GM18873 (cell line): Measurements from ENCODE around the gene WNT11.

Source experiments
- ATAC-seq: cut with Tn5 transposase; IDR thresholded peaks from one replicate; pipeline ENCODE4 v1.9.1; 2021; ENCODE audit warnings: mild to moderate bottlenecking, moderate library complexity, moderate number of reproducible peaks; ENCODE audit not compliant: unreplicated experiment, low FRiP score

The WNT11 gene

GRCh38 chr11:76224461-76225121 is 18.3 kb upstream of the WNT11 start:
- no peak for ATAC-seq

- ATAC-seq = no peak
Observed at GRCh38 chr11:76221365-76221764, 15.1 kb upstream of the WNT11 start.

GRCh38 chr11:76219243-76219642 is 12.9 kb upstream of the WNT11 start:
- ATAC-seq = no peak

- no peak for ATAC-seq
Observed at GRCh38 chr11:76218449-76219178, 12.3 kb upstream of the WNT11 start.

- no peak for ATAC-seq
Observed at GRCh38 chr11:76217653-76218160, 11.4 kb upstream of the WNT11 start.

GRCh38 chr11:76216536-76217325 is 10.4 kb upstream of the WNT11 start:
- no peak for ATAC-seq

- ATAC-seq = no peak
Observed at GRCh38 chr11:76215941-76216340, 9.6 kb upstream of the WNT11 start.

- ATAC-seq = no peak
Observed at GRCh38 chr11:76214968-76215548, 8.8 kb upstream of the WNT11 start.

- no peak for ATAC-seq
Observed at GRCh38 chr11:76214186-76214585, 7.9 kb upstream of the WNT11 start.

- ATAC-seq = no peak
Observed at GRCh38 chr11:76212086-76213035, 6.1 kb upstream of the WNT11 start.

- ATAC-seq = no peak
Observed at GRCh38 chr11:76210931-76211851, 4.9 kb upstream of the WNT11 start.

- no peak for ATAC-seq
Observed at GRCh38 chr11:76209973-76210930, 4.0 kb upstream of the WNT11 start.

- ATAC-seq = no peak
Observed at GRCh38 chr11:76209375-76209972, 3.2 kb upstream of the WNT11 start.

- no peak for ATAC-seq
Observed at GRCh38 chr11:76208438-76209374, 2.4 kb upstream of the WNT11 start.

- ATAC-seq = no peak
Observed at GRCh38 chr11:76207642-76208401, 1.5 kb upstream of the WNT11 start.

- ATAC-seq = no peak
Observed at GRCh38 chr11:76206077-76206326, 300 bp downstream of the WNT11 start.
